Ramos (cell line): ENCODE data around the gene MFN1.

Experiments
- in situ Hi-C: fragments of 300-500 bp; cut with MboI; formaldehyde crosslinking; loops from one replicate; pipeline ENCODE4 v1.14.3; 2022; ENCODE audit warnings: low sequenced_read_pairs; ENCODE audit not compliant: unreplicated experiment

Gene MFN1

DNA sequence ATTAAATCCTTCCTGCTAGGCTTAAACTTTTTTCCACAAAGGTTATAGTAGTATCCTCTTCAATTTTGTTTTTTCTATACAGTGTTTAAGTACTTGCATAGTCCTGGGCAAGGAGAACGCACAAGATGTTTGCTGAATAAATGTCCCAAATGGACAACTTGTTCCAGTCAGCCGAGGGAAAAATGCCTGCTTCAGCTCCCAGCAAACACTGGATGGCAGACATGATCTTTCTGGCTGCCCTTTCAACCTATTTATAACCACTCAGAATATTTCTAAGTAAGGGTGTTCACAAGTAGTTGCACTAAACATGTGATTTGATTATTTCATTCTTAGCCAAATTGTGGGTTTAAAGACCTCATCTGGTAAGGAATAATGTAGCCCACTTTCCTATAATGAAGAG is 74.0 kb downstream of the MFN1 start:
- in situ Hi-C loops: no loop called here

DNA sequence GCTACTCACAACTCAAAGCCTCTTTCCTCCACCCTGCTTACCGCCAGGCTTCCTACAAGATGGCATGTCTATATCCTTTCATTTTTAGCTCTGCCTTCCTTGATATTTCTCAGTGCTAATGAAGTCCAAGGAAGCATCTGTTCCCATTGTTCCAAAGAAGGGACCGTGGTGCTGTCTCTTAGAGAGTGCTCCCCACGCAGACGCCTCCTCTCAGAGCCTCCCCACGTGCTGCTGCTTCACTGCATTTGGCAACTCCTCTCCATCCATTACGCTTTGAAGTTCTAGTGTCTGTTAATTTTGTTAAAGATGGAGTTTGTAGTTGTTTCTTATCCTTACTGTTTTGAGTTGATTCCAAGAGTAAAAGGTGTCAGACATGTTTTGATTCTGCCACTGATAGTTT is 77.6 kb downstream of the MFN1 start:
- in situ Hi-C loops: no loop called here

DNA sequence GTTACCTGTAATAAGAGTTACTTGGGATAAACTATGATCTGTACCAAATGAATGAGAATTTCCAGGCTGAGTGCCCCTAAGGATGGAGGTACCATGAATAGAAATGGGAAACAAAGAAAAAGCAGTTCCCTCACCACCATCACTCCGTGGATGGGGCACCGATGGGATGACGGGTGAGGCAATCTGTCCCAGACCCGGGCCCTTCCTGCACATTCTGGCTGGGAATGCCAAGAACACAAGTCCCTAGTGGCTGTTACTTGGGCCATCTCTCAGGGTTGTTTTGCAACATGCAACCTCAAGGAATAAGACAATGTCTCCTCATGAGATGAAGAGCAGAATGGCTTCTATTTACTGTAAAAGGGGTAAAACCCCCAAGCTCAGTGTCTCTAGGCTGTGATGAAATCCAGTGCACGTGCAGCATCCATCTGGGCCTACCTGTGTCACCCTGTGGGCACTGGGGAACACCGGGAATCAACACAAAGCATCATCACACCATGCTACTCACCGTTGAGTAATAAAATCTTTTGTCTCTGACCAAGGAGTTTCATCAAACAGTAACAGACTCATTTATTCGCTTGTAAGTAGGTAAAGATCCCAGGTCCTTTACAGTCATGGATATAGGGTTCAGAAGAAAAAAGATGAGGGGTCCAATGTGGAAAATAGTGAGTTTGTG is 81.5 kb downstream of the MFN1 start:
- in situ Hi-C loops: no loop called here

DNA sequence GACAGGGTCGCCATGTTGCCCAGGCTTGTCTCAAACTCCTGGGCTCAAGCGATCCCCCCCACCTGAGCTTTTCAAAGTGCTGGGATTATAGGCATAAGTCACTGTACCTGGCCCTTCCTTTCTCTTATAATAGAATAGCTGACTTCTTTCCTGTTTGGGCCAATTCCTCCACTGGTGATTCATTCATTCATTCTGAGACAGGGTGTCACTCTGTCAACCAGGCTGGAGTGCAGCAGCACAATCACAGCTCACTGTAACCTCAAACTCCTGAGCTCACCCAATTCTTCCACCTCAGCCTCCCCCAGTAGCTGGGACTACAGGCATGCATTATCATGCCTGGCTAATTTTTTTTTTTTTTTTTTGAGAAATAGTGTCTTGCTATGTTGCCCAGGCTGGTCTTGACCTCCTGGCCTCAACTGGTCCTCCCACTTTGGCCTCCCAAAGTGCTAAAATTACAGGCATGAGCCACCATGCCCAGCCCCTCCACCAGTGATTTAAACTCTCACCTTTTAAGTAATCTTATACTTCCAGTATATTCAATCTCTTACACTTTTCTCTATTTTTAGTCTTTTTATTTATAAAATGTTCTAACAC is 82.9 kb downstream of the MFN1 start:
- in situ Hi-C loops: no loop called here

DNA sequence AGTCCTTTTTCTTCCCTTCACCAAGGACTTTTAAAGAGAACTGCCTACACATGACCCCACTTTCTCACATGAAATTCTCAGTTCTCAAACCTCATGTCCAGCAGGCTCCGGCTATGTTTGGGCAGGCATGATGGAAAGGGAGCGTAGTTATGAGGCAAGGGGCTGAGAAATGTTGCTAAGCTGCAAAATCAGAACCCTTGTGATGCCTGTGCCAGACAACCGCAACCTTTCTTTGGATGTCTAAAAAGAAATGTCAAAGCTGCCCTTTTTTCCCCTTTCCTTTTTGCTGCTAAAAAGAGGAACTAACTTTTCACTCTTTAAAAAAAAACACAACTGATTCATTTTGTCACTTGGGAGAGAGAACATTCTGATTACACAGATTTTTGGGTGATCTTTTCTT is 84.5 kb downstream of the MFN1 start:
- in situ Hi-C loops: no loop called here

DNA sequence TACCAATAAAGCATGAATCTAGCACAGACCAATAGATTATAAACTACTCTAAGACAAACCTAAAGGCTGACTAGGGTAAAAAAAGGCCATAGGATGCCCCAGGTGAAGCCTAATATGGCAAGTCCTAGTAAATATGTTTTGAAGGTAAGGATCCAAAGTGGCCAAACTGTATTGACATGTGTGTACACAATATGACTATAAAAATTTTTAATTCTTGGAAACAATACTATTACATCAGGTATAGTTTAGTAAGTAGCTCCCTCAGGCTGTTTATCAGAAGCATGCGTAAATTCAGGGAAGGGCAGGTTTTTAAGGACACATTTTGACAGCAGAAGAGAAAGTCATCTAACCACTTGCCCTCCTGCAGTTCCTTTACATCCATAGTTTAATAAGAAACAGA is 84.9 kb downstream of the MFN1 start:
- in situ Hi-C loops: no loop called here

DNA sequence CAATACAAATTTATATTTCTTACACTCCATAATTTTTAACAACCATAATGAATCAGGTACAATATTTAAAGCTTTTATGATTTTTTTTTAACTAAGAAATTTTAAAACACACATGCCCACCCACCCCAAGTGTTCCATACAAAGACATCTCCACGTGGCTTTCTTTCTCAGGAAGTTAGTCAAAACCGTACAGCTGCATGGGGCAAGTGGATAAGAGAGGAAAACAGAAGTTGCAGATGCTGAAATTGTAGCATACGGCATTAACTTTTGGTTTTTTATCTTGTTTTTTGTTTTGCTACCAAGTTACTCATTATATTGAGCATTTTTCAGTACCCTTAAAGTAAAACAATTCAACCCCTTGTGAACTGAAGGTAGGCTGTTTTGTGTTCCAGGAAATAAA is 89.0 kb downstream of the MFN1 start:
- in situ Hi-C loops: no loop called here

DNA sequence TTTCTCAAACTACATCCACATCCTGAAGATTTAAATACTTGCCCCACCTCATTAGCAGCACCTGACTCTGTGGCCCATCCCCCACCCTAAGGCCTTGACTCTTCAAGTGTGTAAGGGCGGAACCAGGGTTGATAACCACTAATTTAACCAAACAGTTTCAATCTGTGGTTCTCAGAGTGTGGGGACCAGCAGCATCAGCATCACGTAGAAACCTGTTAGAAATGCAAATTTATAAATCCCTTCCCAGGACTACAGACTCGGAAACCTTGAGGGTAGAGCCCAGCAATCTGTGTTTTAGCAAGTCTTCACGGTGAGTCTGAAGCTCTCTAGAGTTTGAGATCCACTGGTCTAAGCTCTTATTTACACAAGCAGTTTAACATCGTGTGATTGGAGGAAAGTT is 91.3 kb downstream of the MFN1 start:
- in situ Hi-C loops: no loop called here
